Thyroid gland (tissue), 4 donors: ENCODE results near the gene TBC1D3B.
"Not testable (repeated sequence)": the region's sequence is repeated elsewhere in the genome, so short reads cannot be mapped to it uniquely, and the experiment has no call there.

ENCODE experiments used
- POLR2A ChIP-seq, 2 donors: fragments of 450-650 bp; IDR thresholded peaks; one replicate each; pipeline ENCODE4 v1.6.1; 2017; ENCODE audit warnings: antibody characterized with exemption in 2 of 2, mild to moderate bottlenecking in 2 of 2, moderate library complexity in 1 of 2
- TF ChIP-seq, protein P1 (sequence below), 6 experiments: fragments of 200-600 bp in 3 of 6; fragments of 450-650 bp in 3 of 6; sonication (generic) in 3 of 6; IDR thresholded peaks; one replicate each; pipeline ENCODE4 v1.5.1; 2016 to 2019; ENCODE audit warnings: antibody characterized with exemption in 6 of 6, mild to moderate bottlenecking in 2 of 6, inconsistent platforms in 1 of 6, moderate library complexity in 1 of 6

DNA sequence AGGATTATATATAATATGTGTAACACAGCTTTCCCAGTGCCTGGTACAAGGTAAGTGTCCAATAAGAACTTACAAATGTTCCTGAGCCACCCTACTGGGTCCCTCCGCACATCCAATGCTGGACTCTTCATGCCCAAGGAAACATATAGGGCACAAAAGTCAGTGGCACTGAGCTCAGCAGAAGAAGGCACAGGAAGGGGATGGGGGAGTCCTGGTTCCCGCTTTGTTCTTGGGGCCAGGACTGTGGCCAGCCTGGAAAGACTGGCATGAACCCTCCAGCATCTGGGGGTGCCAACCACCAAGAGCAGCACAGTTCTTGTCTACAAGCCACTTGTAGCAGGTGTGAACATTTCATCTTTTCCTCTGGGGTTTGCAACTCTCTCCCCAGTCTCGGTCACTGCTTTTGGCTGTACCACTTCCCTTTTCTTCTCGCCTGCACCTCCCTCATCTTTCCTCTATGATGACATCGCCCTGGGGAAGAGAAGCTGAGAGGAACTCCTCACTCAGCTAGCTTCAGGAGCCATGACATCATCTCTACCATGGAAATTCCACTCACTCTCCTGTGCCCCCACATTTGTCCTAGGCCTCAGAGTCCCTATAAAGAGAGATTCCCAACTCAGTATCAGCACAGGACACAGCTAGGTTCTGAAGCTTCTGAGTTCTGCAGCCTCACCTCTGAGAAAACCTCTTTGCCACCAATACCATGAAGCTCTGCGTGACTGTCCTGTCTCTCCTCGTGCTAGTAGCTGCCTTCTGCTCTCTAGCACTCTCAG, 34.2 kb upstream of the TBC1D3B start, which contains the start of gene CCL4L2:
- TF ChIP-seq, protein P1, sequence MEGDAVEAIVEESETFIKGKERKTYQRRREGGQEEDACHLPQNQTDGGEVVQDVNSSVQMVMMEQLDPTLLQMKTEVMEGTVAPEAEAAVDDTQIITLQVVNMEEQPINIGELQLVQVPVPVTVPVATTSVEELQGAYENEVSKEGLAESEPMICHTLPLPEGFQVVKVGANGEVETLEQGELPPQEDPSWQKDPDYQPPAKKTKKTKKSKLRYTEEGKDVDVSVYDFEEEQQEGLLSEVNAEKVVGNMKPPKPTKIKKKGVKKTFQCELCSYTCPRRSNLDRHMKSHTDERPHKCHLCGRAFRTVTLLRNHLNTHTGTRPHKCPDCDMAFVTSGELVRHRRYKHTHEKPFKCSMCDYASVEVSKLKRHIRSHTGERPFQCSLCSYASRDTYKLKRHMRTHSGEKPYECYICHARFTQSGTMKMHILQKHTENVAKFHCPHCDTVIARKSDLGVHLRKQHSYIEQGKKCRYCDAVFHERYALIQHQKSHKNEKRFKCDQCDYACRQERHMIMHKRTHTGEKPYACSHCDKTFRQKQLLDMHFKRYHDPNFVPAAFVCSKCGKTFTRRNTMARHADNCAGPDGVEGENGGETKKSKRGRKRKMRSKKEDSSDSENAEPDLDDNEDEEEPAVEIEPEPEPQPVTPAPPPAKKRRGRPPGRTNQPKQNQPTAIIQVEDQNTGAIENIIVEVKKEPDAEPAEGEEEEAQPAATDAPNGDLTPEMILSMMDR (IDR thresholded peaks at IDR 0.05) = not testable (repeated sequence)
- not testable (repeated sequence) for TF ChIP-seq POLR2A (IDR thresholded peaks at IDR 0.05)
